ELR (cell line): Measurements from ENCODE around the gene MFSD12.
"Not testable (repeated sequence)": the region's sequence is repeated elsewhere in the genome, so short reads cannot be mapped to it uniquely, and the experiment has no call there.

Source experiments
- DNase-seq: peaks from one replicate; pipeline ENCODE4 v3.0.0-alpha.2; 2015; ENCODE audit warnings: low read depth

The MFSD12 gene

GRCh38 chr19:3536429-3537100 is 20.8 kb downstream of the MFSD12 start:
- no peak for DNase-seq

DNA sequence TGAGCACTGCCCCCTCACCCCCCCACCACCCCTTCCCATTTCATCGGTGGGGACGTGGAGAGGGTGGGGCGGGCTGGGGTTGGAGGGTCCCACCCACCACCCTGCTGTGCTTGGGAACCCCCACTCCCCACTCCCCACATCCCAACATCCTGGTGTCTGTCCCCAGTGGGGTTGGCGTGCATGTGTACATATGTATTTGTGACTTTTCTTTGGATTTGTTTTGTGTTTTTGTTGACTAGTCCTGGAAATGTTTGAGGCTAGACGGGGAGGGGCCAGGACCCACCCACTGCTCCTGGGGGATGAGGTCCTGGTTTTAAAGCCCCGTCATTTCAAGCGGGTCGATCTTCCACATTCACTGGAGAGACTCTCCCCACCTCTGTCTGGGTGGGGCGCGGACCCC is 21.4 kb downstream of the MFSD12 start:
- DNase-seq: no peak

DNA sequence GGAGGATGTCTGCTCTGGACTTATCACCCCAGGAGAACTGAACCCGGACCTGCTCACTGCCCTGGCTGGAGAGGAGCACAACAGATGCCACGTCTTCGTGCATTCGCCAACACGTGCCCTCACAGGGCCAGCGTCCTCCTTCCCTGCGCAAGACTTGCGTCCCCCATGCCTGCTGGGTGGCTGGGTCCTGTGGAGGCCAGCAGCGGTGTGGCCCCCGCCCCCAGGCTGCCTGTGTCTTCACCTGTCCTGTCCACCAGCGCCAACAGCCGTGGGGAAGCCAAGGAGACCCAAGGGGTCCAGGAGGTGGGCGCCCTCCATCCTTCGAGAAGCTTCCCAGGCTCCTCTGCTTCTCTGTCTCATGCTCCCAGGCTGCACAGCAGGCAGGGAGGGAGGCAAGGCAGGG is 21.8 kb downstream of the MFSD12 start:
- no peak for DNase-seq

GRCh38 chr19:3535235-3535535 is 22.2 kb downstream of the MFSD12 start:
- DNase-seq: no peak

GRCh38 chr19:3534375-3535234 is 22.8 kb downstream of the MFSD12 start:
- no peak for DNase-seq

DNA sequence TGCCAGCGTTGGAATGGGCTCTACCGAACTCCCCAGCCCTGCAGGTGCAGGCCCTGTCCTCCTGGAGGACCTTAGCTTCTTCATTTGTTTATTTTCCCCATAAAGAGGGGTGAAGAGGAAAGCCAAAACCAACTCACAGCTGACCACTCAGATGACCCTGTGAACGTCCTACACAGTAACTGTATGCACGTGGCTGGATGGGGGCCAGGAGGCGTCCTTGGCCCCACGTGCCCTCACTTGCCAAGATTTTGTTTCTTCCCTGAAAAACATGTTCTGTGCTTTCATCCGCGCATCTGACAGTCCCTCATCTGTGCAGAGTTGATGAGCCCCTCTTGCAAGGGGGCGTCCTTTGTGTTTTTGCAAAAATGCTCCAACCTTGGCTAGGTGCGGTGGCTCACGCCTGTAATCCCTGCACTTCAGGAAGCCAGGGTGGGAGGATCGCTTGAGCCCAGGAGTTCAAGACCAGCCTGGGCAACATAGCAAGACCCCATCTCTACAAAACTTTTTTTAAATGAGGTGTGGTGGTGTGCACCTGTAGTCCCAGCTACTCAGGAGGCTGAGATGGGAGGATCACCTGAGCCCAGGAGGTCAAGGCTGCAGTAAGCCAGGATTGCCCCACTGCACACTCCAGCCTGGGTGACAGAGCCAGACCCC is 23.7 kb downstream of the MFSD12 start:
- DNase-seq: no peak

GRCh38 chr19:3533033-3533432 is 24.4 kb downstream of the MFSD12 start:
- no peak for DNase-seq

DNA sequence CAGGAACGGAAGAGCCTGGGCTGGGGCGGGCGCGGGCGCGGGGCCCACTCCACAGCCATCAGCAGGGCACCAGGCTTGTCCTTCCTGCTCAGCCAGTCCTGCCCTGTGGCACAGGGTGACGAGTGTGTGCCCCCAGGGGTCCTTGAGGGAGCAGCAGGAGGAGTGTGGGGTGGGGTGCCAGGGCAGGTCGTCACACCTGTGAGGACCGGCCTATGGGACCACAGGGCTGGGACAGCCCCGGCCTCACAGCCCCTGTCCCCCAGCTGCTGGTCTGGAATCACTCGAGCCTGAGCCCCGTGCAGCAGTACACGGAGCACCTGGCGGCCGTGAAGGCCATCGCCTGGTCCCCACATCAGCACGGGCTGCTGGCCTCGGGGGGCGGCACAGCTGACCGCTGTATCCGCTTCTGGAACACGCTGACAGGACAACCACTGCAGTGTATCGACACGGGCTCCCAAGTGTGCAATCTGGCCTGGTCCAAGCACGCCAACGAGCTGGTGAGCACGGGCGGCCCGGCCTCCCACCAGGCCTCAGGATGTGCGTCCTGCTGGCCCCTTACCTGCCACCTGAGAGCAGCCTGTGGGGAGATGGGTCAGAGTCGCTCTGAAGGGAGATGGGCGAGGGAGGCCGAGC is 25.1 kb downstream of the MFSD12 start:
- no peak for DNase-seq

DNA sequence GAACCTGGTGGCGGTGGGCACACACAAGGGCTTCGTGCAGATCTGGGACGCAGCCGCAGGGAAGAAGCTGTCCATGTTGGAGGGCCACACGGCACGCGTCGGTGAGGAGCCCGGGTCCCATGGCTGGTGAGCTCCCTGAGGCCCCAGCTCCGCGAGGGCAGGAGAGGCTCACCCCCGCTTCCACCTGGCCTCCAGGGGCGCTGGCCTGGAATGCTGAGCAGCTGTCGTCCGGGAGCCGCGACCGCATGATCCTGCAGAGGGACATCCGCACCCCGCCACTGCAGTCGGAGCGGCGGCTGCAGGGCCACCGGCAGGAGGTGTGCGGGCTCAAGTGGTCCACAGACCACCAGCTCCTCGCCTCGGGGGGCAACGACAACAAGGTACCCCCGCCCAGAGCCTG is 25.7 kb downstream of the MFSD12 start:
- no peak for DNase-seq

DNA sequence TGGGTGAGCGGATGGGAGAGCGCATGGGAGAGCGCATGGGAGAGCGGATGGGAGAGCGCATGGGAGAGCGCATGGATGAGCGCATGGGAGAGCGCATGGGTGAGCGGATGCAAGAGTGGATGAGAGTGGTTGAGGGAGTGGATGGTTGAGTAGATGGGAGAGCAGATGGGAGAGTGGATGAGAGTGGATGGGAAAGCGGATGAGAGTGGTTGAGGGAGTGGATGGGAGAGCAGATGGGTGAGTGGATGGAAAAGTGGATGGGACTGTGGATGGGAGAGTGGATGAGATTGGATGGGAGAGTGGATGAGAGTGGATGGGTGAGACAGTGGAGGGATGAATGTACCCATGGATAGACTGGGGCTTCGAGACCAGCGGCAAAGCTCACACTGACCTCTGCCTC is 27.0 kb downstream of the MFSD12 start:
- DNase-seq: no peak

GRCh38 chr19:3529299-3529698 is 28.1 kb downstream of the MFSD12 start:
- not testable (repeated sequence) for DNase-seq

DNA sequence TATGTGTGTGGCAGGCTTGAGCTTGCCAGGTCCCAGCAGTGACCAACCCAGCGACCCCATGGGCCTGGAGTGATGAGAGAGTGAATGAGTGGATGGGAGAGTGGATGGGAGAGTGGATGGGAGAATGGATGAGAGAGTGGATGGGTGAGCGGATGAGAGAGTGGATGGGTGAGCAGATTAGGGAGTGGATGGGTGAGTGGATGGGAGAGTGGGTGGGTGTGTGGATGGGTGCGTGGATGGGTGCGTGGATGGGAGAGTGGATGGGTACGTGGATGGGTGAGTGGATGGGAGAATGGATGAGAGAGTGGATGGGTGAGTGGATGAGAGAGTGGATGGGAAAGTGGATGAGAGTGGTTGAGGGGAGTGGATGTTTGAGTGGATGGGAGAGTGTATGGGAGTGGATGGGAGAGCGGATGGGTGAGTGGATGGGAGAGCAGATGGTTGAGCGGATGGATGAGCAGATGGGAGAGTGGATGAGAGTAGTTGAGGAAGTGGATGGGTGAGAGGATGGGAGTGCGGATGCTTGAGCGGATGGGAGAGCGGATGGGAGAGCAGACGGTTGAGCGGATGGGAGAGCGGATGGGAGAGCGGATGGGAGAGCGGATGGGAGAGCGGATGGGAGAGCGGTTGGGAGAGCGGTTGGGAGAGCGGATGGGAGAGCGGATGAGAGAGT is 28.7 kb downstream of the MFSD12 start:
- DNase-seq: no peak

DNA sequence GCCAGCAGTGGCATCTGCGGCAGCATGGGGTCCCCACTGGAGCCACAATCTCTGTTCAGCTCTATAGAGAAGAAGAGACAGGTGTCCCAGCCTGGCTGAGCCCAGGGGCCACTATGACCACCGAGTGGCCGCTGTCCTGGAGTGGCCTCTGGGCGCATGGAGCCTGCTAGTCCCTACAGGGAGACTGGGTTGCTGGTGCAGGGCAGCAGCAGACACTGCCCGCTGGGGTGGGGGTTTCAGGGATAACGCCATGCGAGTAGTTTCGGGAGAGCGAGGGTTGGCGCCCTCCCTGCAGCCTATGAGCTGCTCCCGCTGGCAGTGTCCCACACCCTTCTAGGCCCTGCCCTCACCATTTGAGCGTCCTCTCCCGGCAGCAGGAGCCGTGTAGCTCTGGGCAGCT is 29.3 kb downstream of the MFSD12 start:
- DNase-seq: no peak

- no peak for DNase-seq
Measured at GRCh38 chr19:3527238-3527910, 30.0 kb downstream of the MFSD12 start.

DNA sequence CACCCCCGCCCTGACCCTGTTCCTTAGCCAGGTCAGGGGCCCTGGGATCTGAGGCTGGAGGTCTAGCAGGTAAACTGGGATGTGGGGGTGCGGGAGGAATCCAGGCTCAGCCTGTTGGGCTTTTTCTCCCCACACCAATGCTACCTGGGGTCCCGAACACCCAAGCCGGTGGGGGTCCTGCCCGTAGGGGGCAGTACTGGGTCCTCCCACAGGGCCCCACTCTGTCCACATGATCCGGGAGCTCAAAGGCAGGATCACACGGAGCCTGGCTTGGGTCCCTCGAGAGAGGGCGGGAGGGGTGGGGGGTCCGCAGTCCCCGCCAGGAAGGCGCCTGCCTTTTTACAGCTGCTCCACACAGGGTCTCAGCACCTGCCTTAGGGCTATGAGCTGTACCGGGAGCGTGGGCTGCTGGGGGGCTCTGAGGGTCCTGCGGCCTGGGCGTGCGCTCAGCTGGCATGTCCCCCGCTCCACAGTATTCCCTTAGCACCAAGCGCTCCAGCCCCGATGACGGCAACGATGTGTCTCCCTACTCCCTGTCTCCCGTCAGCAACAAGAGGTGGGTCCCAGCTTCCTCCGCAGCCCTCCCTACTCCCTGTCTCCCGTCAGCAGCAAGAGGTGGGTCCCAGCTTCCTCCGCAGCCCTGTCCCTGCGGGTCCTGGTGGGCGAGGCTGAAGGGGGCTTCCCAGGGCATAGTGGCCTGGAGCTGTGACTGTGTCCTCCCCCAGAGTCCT is 30.7 kb downstream of the MFSD12 start:
- DNase-seq: no peak

DNA sequence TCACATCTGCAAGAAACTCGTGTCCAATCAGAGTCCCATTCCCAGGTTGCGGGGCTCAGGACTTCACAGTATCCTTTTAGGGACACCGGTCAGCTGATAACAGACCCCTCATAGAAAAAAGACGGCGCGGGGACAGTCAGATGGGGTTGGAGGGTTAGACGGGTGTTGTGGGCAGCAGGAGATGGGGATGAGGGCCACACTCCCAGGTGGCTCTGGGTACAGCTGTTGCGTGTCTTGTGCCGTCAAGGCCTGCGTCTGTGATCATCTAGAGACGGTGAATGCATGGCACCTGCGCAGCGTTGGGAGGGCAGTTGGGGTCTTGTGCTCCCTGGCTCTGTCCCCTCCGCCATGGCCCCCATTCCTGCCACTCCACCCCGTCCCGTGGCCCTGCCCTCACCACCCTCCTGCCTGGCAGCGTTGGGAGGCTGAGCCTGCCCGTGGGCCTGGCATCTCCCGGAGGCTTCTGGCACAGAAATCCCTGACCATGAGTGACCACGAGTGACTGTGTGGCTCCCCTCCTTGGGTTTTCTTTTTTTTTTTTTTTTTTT is 32.4 kb downstream of the MFSD12 start:
- DNase-seq: no peak

- no peak for DNase-seq
Measured at GRCh38 chr19:3524078-3524842, 33.1 kb downstream of the MFSD12 start.

- no peak for DNase-seq
Measured at GRCh38 chr19:3523361-3524077, 33.9 kb downstream of the MFSD12 start.
